HUES64 (cell line): Measurements from ENCODE around the gene ZMIZ1.
"Not testable (repeated sequence)": the region's sequence is repeated elsewhere in the genome, so short reads cannot be mapped to it uniquely, and the experiment has no call there.

ENCODE experiments used
- H3K27ac ChIP-seq: 2 replicates; pipeline ENCODE4 v1.7.0; 2013; ENCODE audit warnings: low read depth, low read length, inconsistent platforms
- H3K27me3 ChIP-seq: 2 replicates; pipeline ENCODE4 v1.6.1; 2013; ENCODE audit warnings: mild to moderate bottlenecking, low read length; ENCODE audit not compliant: insufficient read depth
- H3K36me3 ChIP-seq: 2 replicates; pipeline ENCODE4 v1.6.1; 2013; ENCODE audit warnings: mild to moderate bottlenecking, low read length; ENCODE audit not compliant: insufficient read depth
- H3K4me1 ChIP-seq: 2 replicates; pipeline ENCODE4 v1.6.1; 2013; ENCODE audit warnings: mild to moderate bottlenecking, low read length, moderate library complexity; ENCODE audit not compliant: insufficient read depth
- H3K4me3 ChIP-seq: 2 replicates; pipeline ENCODE4 v1.5.1; 2013; ENCODE audit warnings: mild to moderate bottlenecking, low read length, moderate library complexity
- H3K9ac ChIP-seq: 2 replicates; pipeline ENCODE4 v1.6.1; 2013; ENCODE audit warnings: mild to moderate bottlenecking, low read depth, low read length
- H3K9me3 ChIP-seq: 2 replicates; pipeline ENCODE4 v1.6.1; 2013; ENCODE audit warnings: low read depth, low read length; ENCODE audit not compliant: insufficient read depth
- WGBS: fragments of 150-250, 120-280 bp; methylation state at CpG from one replicate; pipeline ENCODE4 v1.1.7; 2013; ENCODE audit warnings: missing lambda C conversion rate; 5-methylcytosine and 5-hydroxymethylcytosine counted together

ZMIZ1 gene

GRCh38 chr10:79279047-79279446 is 210.3 kb downstream of the ZMIZ1 start:
- H3K27me3 ChIP-seq, H3K4me3 ChIP-seq, H3K27ac ChIP-seq, H3K4me1 ChIP-seq, H3K9ac ChIP-seq, H3K9me3 ChIP-seq: not testable (repeated sequence)
- WGBS: 96% methylated on average over 33 of the region's 33 CpGs
- peaks cover 31% of the 10 kb centered on the region for H3K36me3 ChIP-seq

- WGBS: 93% methylated on average over 6 of the region's 6 CpGs
- no peaks in the 10 kb centered on the region for H3K27me3 ChIP-seq
- no peak overlapping the region for H3K4me3 ChIP-seq
- H3K36me3 ChIP-seq: peaks cover 40% of the 10 kb centered on the region
- H3K4me1 ChIP-seq: no peaks in the 10 kb centered on the region
- no peak overlapping the region for H3K9ac ChIP-seq
- H3K9me3 ChIP-seq: no peaks in the 10 kb centered on the region
- H3K27ac ChIP-seq: no peak overlapping the region
Measured at GRCh38 chr10:79280956-79281355, 212.2 kb downstream of the ZMIZ1 start.

DNA sequence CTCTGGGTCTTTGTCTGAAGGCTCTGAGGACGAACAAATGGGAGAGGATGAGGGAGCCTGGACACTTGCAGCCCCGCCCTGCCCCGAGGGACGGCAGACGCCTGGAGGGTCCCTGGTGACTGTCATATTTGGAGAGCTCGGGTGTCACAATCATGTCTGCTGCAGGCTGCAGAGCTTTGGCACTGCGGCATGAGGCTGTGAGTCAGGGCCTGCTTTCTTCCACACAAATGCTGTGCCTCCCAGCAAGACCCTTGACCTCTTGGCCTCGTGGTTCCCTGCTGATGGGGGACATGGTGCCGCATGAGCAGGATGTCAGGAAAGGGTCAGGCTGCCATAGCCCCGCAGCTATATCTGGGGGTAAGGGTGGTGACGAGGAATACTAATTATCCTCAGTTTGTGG is 213.6 kb downstream of the ZMIZ1 start:
- H3K9me3 ChIP-seq: no peaks in the 10 kb centered on the region
- H3K27ac ChIP-seq: no peak overlapping the region
- H3K36me3 ChIP-seq: peaks cover 34% of the 10 kb centered on the region
- no peaks in the 10 kb centered on the region for H3K4me1 ChIP-seq
- H3K27me3 ChIP-seq: no peaks in the 10 kb centered on the region
- H3K9ac ChIP-seq: no peak overlapping the region
- no peak overlapping the region for H3K4me3 ChIP-seq
- whole genome bisulfite sequencing: 88% methylated on average over 11 of the region's 11 CpGs

- no peak overlapping the region for H3K9ac ChIP-seq
- no peak overlapping the region for H3K27ac ChIP-seq
- no peak overlapping the region for H3K4me3 ChIP-seq
- no peaks in the 10 kb centered on the region for H3K9me3 ChIP-seq
- no peaks in the 10 kb centered on the region for H3K4me1 ChIP-seq
- H3K36me3 ChIP-seq: peaks cover 28% of the 10 kb centered on the region; the same call in 1 of the 2 replicates
- H3K27me3 ChIP-seq: no peaks in the 10 kb centered on the region
- WGBS: 96% methylated on average over 3 of the region's 3 CpGs
Measured at GRCh38 chr10:79283616-79284015, 214.8 kb downstream of the ZMIZ1 start.

GRCh38 chr10:79284158-79284871 is 215.5 kb downstream of the ZMIZ1 start:
- WGBS: 97% methylated on average over 7 of the region's 7 CpGs
- Histone ChIP-seq H3K4me1 (no peaks in the 10 kb centered on the region), H3K36me3 (peaks cover 28% of the 10 kb centered on the region; the same call in 1 of the 2 replicates), H3K4me3 (no peak overlapping the region), H3K27me3 (no peaks in the 10 kb centered on the region), H3K27ac (no peak overlapping the region), H3K9me3 (no peaks in the 10 kb centered on the region), H3K9ac (no peak overlapping the region)

- WGBS: 92% methylated on average over 13 of the region's 13 CpGs
- H3K9me3 ChIP-seq: no peaks in the 10 kb centered on the region
- H3K27me3 ChIP-seq: no peaks in the 10 kb centered on the region
- H3K4me1 ChIP-seq: no peaks in the 10 kb centered on the region
- no peak overlapping the region for H3K4me3 ChIP-seq
- H3K27ac ChIP-seq: no peak overlapping the region
- no peak overlapping the region for H3K9ac ChIP-seq
- H3K36me3 ChIP-seq: peaks cover 21% of the 10 kb centered on the region; the same call in 1 of the 2 replicates
Measured at GRCh38 chr10:79285315-79286197, 216.8 kb downstream of the ZMIZ1 start.

DNA sequence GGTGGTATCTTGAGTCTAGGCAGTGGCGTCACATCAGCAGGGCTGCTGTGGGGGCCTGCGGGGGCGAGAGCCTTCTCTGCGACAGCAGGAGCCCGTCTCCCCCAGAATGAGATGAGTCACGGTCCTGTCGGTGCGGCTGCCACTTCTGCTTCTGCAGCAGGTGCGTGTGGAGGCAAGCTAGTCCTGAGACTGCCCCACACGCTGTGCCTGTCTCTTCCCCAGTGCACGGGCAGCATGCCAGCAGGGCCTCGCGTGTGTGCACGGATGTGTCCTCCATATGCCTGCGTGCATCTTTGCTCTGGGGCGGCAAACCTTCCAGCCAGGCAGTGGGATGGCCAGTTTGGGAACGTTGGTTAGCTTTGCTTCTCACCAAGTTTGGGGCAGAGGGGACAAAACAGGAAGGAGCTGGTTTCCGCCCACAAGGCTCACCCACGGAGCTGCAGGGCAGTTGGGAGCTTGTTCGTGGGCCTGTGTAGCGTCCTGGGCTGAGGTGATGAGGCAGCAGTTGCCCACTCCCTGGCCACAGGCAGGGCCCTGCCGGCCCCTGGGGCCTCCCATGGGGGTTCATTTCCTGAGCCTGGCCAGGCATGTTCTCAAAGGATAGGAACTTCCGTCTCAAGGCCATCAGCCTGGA is 217.7 kb downstream of the ZMIZ1 start:
- Histone ChIP-seq H3K27ac (no peak overlapping the region), H3K4me3 (no peak overlapping the region), H3K9me3 (no peaks in the 10 kb centered on the region), H3K4me1 (no peaks in the 10 kb centered on the region), H3K9ac (no peak overlapping the region), H3K27me3 (no peaks in the 10 kb centered on the region), H3K36me3 (peaks cover 24% of the 10 kb centered on the region; the same call in 1 of the 2 replicates)
- WGBS: 93% methylated on average over 23 of the region's 23 CpGs

DNA sequence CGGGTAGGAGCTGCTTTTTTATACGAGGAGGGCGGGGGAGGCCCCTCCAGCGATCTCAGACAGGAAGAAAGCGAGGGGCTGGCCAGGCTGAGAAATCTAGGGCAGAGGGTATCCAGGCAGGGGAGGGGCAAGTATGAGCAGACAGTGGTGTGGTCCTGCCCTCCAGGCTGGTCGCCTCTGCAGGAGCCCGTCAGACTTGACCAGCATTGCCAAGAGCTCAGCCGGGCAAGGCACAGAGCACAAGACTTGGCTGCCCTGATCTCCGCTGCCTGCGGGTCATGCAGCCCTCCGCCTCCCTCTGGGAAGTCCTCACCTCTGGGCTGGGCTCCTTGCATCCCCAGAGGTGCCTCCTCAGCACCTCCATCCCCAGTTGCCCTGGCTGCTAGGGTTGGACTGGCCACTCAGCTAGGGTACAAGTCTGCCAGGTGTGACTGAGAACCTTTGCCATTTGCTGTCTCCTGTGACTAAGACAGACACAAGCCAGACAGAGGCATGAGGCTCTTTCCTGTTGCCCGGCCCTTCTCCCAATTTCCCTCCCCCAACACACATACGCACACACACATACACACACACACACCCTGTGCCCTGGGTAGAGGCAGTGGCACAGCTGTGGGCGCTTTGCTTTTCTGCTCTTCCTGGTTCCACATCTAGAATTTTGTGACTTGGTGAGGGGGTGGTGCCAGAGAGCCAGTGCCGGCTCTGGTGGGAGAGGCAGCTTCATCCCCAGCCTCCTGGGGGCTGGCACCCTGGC is 219.4 kb downstream of the ZMIZ1 start:
- H3K27me3 ChIP-seq: no peaks in the 10 kb centered on the region
- no peak overlapping the region for H3K9ac ChIP-seq
- no peak overlapping the region for H3K27ac ChIP-seq
- H3K36me3 ChIP-seq: peaks cover 23% of the 10 kb centered on the region; the same call in 1 of the 2 replicates
- H3K9me3 ChIP-seq: no peaks in the 10 kb centered on the region
- no peaks in the 10 kb centered on the region for H3K4me1 ChIP-seq
- 94% methylated on average over 15 of the region's 15 CpGs for WGBS
- H3K4me3 ChIP-seq: no peak overlapping the region

GRCh38 chr10:79289801-79290200 is 221.0 kb downstream of the ZMIZ1 start:
- peaks cover 34% of the 10 kb centered on the region for H3K36me3 ChIP-seq
- no peak overlapping the region for H3K9ac ChIP-seq
- 91% methylated on average over 6 of the region's 6 CpGs for WGBS

DNA sequence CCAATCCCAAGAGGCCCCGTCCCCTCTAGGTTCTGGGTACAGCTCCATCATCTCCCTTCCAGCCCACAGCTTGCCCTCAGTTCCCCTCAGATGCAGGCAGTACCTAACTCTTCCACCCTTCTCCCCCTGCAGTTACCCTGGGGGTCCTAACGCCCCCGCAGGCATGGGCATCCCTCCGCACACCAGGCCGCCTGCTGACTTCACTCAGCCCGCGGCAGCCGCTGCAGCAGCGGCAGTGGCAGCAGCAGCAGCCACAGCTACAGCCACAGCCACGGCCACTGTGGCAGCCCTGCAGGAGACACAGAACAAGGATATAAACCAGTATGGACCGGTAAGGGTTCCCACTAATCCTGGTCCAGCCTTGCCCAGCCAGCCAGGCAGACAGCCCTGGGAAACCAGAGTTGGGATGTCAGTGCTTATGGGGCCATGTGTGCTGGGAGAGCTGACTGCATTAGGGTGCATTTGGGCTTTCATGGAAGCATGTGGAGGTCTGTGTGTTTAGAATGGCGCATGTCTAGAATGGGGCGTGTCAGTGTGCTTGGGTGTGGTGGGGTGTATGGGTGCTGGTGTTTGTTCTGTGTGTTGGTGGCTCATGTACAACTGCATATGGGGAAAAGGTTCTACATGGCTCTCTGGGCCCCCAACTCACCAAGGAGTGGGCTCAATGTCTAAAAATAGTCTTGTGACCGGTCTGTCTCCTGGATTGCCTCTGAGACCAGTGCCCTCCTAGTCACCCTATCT is 223.4 kb downstream of the ZMIZ1 start:
- Histone ChIP-seq H3K4me1 (no peaks in the 10 kb centered on the region), H3K4me3 (no peak overlapping the region), H3K27ac (no peak overlapping the region), H3K9me3 (no peaks in the 10 kb centered on the region), H3K36me3 (peaks cover 51% of the 10 kb centered on the region), H3K9ac (no peak overlapping the region), H3K27me3 (no peaks in the 10 kb centered on the region)
- WGBS: 94% methylated on average over 14 of the region's 14 CpGs

More at GRCh38 chr10:79289801-79290200, 221.0 kb downstream of the ZMIZ1 start:
- no peaks in the 10 kb centered on the region for H3K9me3 ChIP-seq
- H3K4me1 ChIP-seq: no peaks in the 10 kb centered on the region
- no peak overlapping the region for H3K4me3 ChIP-seq
- no peaks in the 10 kb centered on the region for H3K27me3 ChIP-seq
- H3K27ac ChIP-seq: no peak overlapping the region
